GM06990 (cell line): ENCODE results near the gene CITED2.

ENCODE experiments used
- DNase-seq: peaks from one replicate; pipeline ENCODE4 v3.0.0-alpha.2; 2011; ENCODE audit not compliant: insufficient read length; ENCODE audit errors: extremely low read depth
- H3K27me3 ChIP-seq: replicated peaks from 2 replicates; pipeline ENCODE4 v1.6.0; 2011; ENCODE audit warnings: low read length; ENCODE audit not compliant: control insufficient read depth, insufficient read depth
- H3K36me3 ChIP-seq: 2 replicates; pipeline ENCODE4 v1.5.1; 2011; ENCODE audit warnings: low read length; ENCODE audit not compliant: control insufficient read depth, insufficient read depth
- H3K4me3 ChIP-seq: replicated peaks from 2 replicates; pipeline ENCODE4 v1.5.1; 2011; ENCODE audit warnings: low read depth, mild to moderate bottlenecking, control low read depth, low read length
- TF ChIP-seq, protein P1 (sequence below): IDR thresholded peaks from 2 replicates; pipeline ENCODE4 v1.5.1; 2011; ENCODE audit warnings: low read length, control low read depth, mild to moderate bottlenecking, inconsistent platforms; ENCODE audit not compliant: insufficient read depth, poor library complexity, severe bottlenecking

The CITED2 gene

GRCh38 chr6:139335447-139336210 is 38.8 kb downstream of the CITED2 start:
- no peak for DNase-seq
- no peak overlapping the region for H3K4me3 ChIP-seq
- TF ChIP-seq, protein P1, sequence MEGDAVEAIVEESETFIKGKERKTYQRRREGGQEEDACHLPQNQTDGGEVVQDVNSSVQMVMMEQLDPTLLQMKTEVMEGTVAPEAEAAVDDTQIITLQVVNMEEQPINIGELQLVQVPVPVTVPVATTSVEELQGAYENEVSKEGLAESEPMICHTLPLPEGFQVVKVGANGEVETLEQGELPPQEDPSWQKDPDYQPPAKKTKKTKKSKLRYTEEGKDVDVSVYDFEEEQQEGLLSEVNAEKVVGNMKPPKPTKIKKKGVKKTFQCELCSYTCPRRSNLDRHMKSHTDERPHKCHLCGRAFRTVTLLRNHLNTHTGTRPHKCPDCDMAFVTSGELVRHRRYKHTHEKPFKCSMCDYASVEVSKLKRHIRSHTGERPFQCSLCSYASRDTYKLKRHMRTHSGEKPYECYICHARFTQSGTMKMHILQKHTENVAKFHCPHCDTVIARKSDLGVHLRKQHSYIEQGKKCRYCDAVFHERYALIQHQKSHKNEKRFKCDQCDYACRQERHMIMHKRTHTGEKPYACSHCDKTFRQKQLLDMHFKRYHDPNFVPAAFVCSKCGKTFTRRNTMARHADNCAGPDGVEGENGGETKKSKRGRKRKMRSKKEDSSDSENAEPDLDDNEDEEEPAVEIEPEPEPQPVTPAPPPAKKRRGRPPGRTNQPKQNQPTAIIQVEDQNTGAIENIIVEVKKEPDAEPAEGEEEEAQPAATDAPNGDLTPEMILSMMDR = no peak
- H3K36me3 ChIP-seq = no peaks in the 10 kb centered on the region
- no peaks in the 10 kb centered on the region for H3K27me3 ChIP-seq

DNA sequence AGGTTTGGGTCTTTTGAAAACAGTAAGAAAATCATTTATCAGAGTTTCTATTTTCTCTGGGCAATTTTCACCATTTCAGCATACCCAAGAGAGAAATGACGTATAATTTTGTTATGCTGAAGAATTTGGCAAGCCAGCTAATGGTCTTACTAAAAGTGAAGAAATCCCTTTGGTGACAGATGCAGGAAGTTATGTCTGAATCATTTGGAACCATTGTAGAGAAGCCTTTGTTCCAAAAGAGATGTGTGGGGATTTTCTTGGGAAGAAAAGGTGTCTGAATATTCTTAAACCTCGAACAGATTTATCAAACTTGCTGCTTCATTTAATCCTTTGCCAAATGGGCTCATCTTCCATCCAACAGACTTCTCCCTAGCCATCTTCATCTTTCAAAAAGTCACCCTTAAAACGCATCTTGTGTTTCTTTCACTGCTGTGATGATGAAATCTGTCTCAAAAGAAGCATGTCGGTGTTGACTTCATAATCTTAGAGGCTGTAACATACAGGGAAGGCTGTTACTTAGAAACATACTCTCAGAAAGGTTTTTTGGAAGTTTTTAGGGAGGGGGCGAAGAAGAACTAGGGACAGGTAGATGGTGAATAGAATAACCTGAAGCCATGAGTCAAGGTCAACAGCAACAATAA is 39.5 kb downstream of the CITED2 start:
- no peak for DNase-seq
- Histone ChIP-seq H3K4me3 (no peak overlapping the region), H3K27me3 (no peaks in the 10 kb centered on the region), H3K36me3 (no peaks in the 10 kb centered on the region)
- TF ChIP-seq, protein P1 = no peak

GRCh38 chr6:139330826-139331500 is 43.5 kb downstream of the CITED2 start:
- TF ChIP-seq, protein P1 = no peak
- Histone ChIP-seq H3K36me3 (no peaks in the 10 kb centered on the region), H3K4me3 (no peak overlapping the region), H3K27me3 (no peaks in the 10 kb centered on the region)
- DNase-seq = no peak

DNA sequence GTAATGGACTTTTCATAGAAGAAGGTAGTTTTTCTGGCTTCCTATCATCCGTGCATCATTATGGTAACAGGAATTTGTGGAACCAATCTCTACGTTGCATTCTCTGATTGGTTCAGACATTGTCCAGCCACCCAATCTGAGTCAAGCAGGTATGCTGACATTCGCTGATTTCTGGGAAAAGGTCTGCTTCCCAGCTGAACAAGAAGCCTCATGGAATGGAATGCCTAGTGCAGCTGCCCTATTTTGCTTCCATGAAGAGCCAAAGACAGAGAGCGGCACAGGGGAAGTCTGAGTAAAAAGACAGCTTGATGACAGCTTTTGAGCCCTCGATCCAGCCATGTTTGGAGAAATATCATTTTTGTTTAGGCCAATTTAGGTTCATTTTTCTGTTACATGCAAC is 44.1 kb downstream of the CITED2 start:
- Histone ChIP-seq H3K4me3 (no peak overlapping the region), H3K27me3 (no peaks in the 10 kb centered on the region), H3K36me3 (no peaks in the 10 kb centered on the region)
- no peak for DNase-seq
- TF ChIP-seq, protein P1 = no peak

DNA sequence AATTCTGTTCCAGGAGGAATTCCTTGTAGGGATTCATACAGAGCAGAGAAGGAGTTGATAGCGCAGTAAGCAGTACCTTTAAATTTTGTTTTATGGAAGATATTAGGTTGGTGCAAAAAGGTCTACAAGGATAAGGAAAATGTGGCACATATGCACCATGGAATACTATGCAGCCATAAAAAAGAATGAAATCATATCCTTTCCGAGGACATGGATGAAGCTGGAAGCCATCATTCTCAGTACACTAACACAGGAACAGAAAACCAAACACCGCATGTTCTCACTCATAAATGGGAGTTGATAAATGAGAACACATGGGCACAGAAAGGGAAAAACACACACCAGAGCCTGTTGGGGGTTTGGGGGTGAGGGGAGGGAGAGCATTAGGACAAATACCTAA is 45.2 kb downstream of the CITED2 start:
- TF ChIP-seq, protein P1 = no peak
- no peak overlapping the region for H3K4me3 ChIP-seq
- H3K36me3 ChIP-seq = no peaks in the 10 kb centered on the region
- H3K27me3 ChIP-seq = no peaks in the 10 kb centered on the region
- DNase-seq = no peak
